Prostate gland (tissue), 2 donors: ENCODE measurements around the gene ASB12. TPM values are rescaled to one million over a fixed set of nuclear protein-coding genes. Genes with fewer than 3 reads are reported as not detected.

Experiments used
- DNase-seq: peaks from one replicate; pipeline ENCODE4 v3.0.0-alpha.2; 2019; ENCODE audit warnings: low spot score
- H3K27ac ChIP-seq, 2 donors: fragments of 200-600 bp; sonication (generic); 2 replicates each; pipeline ENCODE4 v1.5.1; 2017 to 2019
- H3K27me3 ChIP-seq: fragments of 200-600 bp; sonication (generic); replicated peaks from 2 replicates; pipeline ENCODE4 v1.5.1; 2019; ENCODE audit not compliant: insufficient read depth
- H3K36me3 ChIP-seq, 2 donors: fragments of 200-600 bp; sonication (generic); 1 replicate in 1 of 2; 2 replicates in 1 of 2; pipeline versions ENCODE4 v1.5.1 to v1.8.1; 2017 to 2019
- H3K4me1 ChIP-seq: fragments of 200-600 bp; sonication (generic); replicated peaks from 2 replicates; pipeline ENCODE4 v1.5.1; 2019
- H3K4me3 ChIP-seq, 2 donors: fragments of 200-600 bp; sonication (generic); 2 replicates each; pipeline ENCODE4 v1.5.1; 2017 to 2019
- H3K9me3 ChIP-seq: fragments of 200-600 bp; sonication (generic); 2 replicates; pipeline ENCODE4 v1.5.1; 2017
- POLR2A ChIP-seq: fragments of 450-650 bp; IDR thresholded peaks from one replicate; pipeline ENCODE4 v1.6.1; 2016; ENCODE audit warnings: antibody characterized with exemption, mild to moderate bottlenecking
- POLR2AphosphoS5 ChIP-seq: sonication (generic); formaldehyde crosslinking; IDR thresholded peaks from one replicate; pipeline ENCODE4 v1.6.1; 2017; ENCODE audit warnings: antibody characterized with exemption
- WGBS: methylation state at CpG from one replicate; pipeline ENCODE4 v1.1.5; 2018; 5-methylcytosine and 5-hydroxymethylcytosine counted together
- intact Hi-C: fragments of 100-400 bp; cut with DNase I; formaldehyde crosslinking; loops from one replicate; pipeline ENCODE4 v1.14.2; 2022
- total RNA-seq, 2 donors: library from RNA; depleted of rRNA; stranded (reverse); fragments of >200 nt; gene quantifications; one replicate each; pipeline ENCODE4 v1.1.0, GENCODE V29; 2016
- TF ChIP-seq, protein P1 (sequence below), 4 experiments: fragments of 200-600 bp in 2 of 4; fragments of 450-650 bp in 2 of 4; sonication (generic) in 2 of 4; IDR thresholded peaks; 1 replicate in 3 of 4; 2 replicates in 1 of 4; pipeline ENCODE4 v1.5.1; 2016 to 2019; ENCODE audit warnings: antibody characterized with exemption in 4 of 4, mild to moderate bottlenecking in 2 of 4, moderate library complexity in 2 of 4

The ASB12 gene
- total RNA-seq, 2 donors from 2014 or later: not detected

DNA sequence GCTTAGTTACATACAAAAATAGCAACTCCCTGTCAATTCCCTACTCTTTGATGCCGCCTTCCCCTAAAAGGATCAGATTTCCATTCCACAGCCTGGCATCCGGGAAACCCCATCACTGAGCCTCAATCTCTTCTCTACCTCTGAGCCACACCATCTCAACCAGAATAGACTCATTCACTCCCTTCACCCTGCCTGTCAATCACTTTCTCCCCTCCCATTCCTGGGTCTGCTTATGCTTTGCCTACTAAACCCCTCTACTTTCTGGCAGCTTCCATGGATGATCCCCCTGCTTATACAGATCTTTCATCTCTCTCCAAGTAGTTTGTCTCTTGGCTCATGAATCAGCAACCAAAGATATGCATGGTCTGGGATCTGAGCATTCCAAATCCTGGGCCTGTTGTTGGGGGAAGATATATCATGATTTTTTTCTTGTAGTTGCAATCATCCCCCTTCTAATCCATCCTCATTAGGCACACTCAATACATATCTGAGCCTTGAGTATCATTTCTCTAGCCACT, 27.5 kb downstream of the ASB12 start:
- WGBS: 50% methylated on average over 2 of the region's 2 CpGs
- TF ChIP-seq POLR2A (no peak), POLR2AphosphoS5 (no peak)
- TF ChIP-seq, protein P1, sequence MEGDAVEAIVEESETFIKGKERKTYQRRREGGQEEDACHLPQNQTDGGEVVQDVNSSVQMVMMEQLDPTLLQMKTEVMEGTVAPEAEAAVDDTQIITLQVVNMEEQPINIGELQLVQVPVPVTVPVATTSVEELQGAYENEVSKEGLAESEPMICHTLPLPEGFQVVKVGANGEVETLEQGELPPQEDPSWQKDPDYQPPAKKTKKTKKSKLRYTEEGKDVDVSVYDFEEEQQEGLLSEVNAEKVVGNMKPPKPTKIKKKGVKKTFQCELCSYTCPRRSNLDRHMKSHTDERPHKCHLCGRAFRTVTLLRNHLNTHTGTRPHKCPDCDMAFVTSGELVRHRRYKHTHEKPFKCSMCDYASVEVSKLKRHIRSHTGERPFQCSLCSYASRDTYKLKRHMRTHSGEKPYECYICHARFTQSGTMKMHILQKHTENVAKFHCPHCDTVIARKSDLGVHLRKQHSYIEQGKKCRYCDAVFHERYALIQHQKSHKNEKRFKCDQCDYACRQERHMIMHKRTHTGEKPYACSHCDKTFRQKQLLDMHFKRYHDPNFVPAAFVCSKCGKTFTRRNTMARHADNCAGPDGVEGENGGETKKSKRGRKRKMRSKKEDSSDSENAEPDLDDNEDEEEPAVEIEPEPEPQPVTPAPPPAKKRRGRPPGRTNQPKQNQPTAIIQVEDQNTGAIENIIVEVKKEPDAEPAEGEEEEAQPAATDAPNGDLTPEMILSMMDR (IDR thresholded peaks at IDR 0.05): no peak
- H3K27ac ChIP-seq: no peak overlapping the region
- no peaks in the 10 kb centered on the region for H3K36me3 ChIP-seq
- intact Hi-C loops: loop anchor here (5.0 to 10.0 kb wide), 4 partner anchors 108 to 851 kb away; partner anchors contain the start of genes MTMR8 and SPIN4
- H3K27me3 ChIP-seq: no peaks in the 10 kb centered on the region
- DNase-seq: no peak
- no peak overlapping the region for H3K4me3 ChIP-seq
- H3K9me3 ChIP-seq: no peaks in the 10 kb centered on the region
- no peaks in the 10 kb centered on the region for H3K4me1 ChIP-seq

DNA sequence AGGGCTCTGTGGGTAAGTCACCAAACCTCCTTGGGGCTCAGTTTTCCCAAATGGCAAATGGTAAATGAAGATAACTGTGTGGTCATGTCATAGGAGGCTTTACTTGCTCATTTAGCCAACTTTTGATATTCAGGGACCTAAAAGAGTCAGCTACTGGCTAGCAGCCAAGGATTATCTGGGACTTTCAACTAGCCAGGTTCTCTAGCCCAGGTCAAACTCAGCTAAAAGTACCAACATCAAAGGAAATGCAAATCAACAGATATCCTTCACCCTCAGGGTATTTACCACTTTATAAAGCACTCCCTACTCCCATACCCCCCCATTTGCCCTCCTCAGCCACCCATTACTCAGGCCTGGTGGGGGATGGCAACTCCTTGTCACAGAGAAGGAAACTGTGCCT, 32.4 kb downstream of the ASB12 start:
- intact Hi-C loops: no loop called here
- Histone ChIP-seq H3K36me3 (no peaks in the 10 kb centered on the region), H3K9me3 (no peaks in the 10 kb centered on the region), H3K4me1 (no peaks in the 10 kb centered on the region), H3K27me3 (no peaks in the 10 kb centered on the region), H3K4me3 (no peak overlapping the region), H3K27ac (no peak overlapping the region)
- no peak for DNase-seq
- TF ChIP-seq, protein P1 (IDR thresholded peaks at IDR 0.05): no peak
- TF ChIP-seq POLR2A (no peak), POLR2AphosphoS5 (no peak)

DNA sequence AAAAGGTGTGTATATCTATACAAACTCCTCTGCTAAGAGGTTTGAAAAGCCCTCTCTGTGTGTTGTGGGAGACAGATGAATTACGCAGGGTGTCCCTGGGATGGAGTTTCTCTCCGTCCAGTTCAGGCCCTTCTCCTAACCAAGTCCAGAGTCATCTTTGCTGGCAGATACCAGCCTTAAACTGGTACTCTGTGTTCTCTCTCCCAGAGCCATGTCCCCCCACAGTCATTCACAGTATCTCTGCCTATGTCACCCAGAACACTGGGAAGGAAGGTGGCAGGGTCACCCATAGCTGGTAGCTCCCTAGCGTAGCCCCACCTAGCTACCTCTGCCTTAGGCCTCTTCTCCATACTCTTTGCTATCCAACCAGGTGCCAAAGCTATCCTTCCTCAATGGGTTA, 33.8 kb downstream of the ASB12 start:
- Histone ChIP-seq H3K27me3 (no peaks in the 10 kb centered on the region), H3K27ac (no peak overlapping the region), H3K4me3 (no peak overlapping the region), H3K4me1 (no peaks in the 10 kb centered on the region), H3K9me3 (no peaks in the 10 kb centered on the region), H3K36me3 (no peaks in the 10 kb centered on the region)
- TF ChIP-seq POLR2A (no peak), POLR2AphosphoS5 (no peak)
- TF ChIP-seq, protein P1 (IDR thresholded peaks at IDR 0.05): no peak
- intact Hi-C loops: no loop called here
- WGBS: 87% methylated on average over 3 of the region's 3 CpGs
- DNase-seq: no peak

DNA sequence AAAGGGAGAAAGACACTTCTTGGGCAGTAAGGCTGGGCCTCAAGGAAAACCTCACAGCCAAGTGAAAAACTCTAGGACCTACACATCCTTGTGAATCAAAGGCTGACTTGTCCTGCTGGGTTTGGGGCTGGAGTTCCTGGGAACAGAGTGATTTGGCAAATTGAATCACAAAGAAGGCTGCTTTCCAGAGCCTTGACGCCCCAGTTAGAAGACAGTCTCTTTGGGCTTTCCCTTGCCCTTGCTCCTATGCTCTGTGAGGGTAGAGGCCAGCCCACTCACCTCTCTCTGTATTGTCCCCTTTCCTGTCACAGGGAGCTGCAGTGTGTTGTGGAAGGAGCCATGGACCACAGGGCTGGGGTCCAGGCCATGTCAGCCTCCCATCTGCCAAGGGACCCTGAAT, 34.5 kb downstream of the ASB12 start:
- no peaks in the 10 kb centered on the region for H3K27me3 ChIP-seq
- intact Hi-C loops: no loop called here
- H3K9me3 ChIP-seq: no peaks in the 10 kb centered on the region
- no CpG with 5 or more reads among the region's 1 CpG for WGBS
- no peak overlapping the region for H3K27ac ChIP-seq
- no peaks in the 10 kb centered on the region for H3K4me1 ChIP-seq
- H3K4me3 ChIP-seq: no peak overlapping the region
- TF ChIP-seq, protein P1 (IDR thresholded peaks at IDR 0.05): no peak
- TF ChIP-seq POLR2A: no peak
- no peak for TF ChIP-seq POLR2AphosphoS5
- no peaks in the 10 kb centered on the region for H3K36me3 ChIP-seq
- DNase-seq: no peak

DNA sequence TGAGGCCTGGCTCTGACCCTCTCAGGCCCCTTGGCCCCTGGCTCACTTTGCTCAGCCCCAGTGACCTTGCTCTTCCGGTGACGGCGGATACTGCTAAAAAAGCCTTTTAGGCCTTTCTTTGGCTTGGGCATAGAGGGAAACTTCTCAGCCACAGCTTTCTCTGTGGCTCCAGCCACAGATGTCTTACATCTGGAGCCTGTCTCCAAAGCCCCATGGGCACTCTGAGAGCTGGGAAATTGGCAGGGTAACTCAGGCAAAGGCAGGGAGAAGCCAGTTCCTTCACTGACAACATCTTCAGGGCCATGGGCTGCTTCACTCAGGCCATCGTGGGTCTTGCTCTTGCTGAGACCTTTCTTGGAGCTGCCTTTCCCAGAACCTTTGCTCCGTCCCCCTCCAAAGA, 37.7 kb downstream of the ASB12 start:
- Histone ChIP-seq H3K4me3 (no peak overlapping the region), H3K9me3 (no peaks in the 10 kb centered on the region), H3K36me3 (no peaks in the 10 kb centered on the region), H3K27ac (no peak overlapping the region), H3K4me1 (no peaks in the 10 kb centered on the region), H3K27me3 (no peaks in the 10 kb centered on the region)
- no peak for TF ChIP-seq POLR2AphosphoS5
- no peak for TF ChIP-seq POLR2A
- TF ChIP-seq, protein P1 (IDR thresholded peaks at IDR 0.05): no peak
- intact Hi-C loops: no loop called here
- 76% methylated on average over 4 of the region's 5 CpGs for WGBS
- no peak for DNase-seq
